Cardiac septum (tissue), 1 donor: ENCODE data around the gene CYP4F22. TPM values are rescaled to one million over a fixed set of nuclear protein-coding genes. Genes with fewer than 3 reads are reported as not detected.

Experiments
- total RNA-seq: library from RNA; stranded (reverse); fragmentation: NEBNext Ultra II Directional; extraction: Animal tissue kit (Norgen Biotek cat#: 25700); gene quantifications from one replicate; pipeline ENCODE4 v1.2.1, GENCODE V29; 2021
- donor health status: DM: no; HTN: no; CAD: no.

CYP4F22 gene
- total RNA-seq, 1 donor from 2014 or later = not detected

Other genes starting within 250 kb of the CYP4F22 start
- 72.3 TPM for gene BRD4, start 176.0 kb upstream of the CYP4F22 start, total RNA-seq
- 19.2 TPM for gene AKAP8, start 128.7 kb upstream of the CYP4F22 start, total RNA-seq
- gene AKAP8L, start 89.5 kb upstream of the CYP4F22 start, total RNA-seq = 63.1 TPM
- 21.6 TPM for gene WIZ, start 58.6 kb upstream of the CYP4F22 start, total RNA-seq
- 1.7 TPM for gene RASAL3, start 44.0 kb upstream of the CYP4F22 start, total RNA-seq
- not detected for gene PGLYRP2, start 29.0 kb upstream of the CYP4F22 start, total RNA-seq
- gene CYP4F8, start 106.7 kb downstream of the CYP4F22 start, total RNA-seq = not detected
- 1.00 TPM for gene CYP4F3, start 132.4 kb downstream of the CYP4F22 start, total RNA-seq
- 1.9 TPM for gene CYP4F12, start 164.6 kb downstream of the CYP4F22 start, total RNA-seq
- not detected for gene OR10H2, start 219.5 kb downstream of the CYP4F22 start, total RNA-seq
- not detected for gene OR10H3, start 229.5 kb downstream of the CYP4F22 start, total RNA-seq